ENCODE measurements around the gene PIGP.
"Not testable (repeated sequence)": the region's sequence is repeated elsewhere in the genome, so short reads cannot be mapped to it uniquely, and the experiment has no call there.

Gene PIGP

DNA sequence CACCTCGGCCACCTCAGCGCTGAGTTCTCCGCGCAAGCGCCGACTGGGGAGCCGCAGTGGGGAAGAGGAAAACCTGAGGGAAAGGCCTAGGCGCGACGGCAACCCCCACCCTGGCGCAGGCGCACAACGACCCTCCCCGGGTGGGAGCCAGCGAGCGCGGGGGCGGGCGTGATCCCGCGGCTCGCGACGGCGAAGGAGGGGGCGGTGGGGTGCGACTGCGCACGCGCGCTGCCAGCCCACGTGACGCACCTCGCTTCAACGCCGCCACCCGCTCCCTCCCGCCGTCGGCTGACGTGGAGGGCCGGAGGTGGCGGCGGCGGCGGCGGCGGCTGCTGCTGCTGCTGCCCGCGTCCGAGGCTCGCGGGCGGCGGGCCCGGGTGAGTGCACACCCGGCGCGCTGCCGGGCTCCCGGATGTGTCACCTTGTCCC lies at the start of gene PIGP, which contains the start of gene TTC3:
Gene PIGP, minus strand, starts transcription at position 84 of the 429 bp plus-strand sequence. CDS start 556 bp downstream, outside the sequence.
Gene TTC3, plus strand, starts transcription at position 267 of the 429 bp plus-strand sequence. CDS start 14,004 bp downstream, outside the sequence.
- DNase-seq (ENCODE audit: low spot score) (peak; percentile 89), FAIRE-seq (no peak)

DNA sequence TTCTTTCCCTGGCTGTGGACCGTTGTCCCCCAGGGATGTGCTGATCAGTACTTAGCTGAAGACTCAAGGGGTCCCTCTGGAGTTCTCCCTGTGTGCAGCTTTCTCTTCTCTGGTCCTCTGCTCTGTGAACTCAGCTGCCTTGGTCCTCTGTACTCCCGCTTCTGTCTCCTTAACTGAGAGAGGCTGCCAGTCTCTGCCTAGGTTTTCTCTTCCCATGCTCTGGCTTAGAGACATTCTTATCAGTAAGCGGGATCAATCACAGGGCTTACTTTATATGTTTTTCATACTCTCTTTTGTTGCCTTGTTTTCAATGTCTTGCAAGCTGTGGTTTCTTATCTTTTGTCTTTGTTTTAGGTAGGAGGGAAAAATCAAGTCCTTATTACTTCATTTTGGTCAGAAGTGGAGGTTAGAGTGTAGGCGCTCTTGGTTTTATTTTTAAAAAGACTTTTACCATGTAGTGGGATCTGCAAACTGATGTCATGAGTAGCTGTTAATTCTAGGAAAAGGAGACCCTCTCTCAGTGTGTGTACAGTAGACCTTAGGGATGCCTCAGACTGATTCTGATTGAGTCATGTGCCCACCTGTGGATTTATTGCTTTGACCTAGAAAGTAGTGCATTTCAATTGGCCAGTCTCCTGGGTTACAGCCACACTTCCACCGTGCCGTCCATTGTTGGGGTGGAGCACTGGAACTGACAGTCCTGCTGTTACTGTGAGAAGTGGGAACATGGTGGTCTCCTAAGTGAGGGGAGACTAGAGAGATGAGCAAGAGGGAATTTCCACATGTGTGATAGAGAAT lies 46.7 kb upstream of the PIGP start:
- FAIRE-seq, result no peak
- no peak for DNase-seq (ENCODE audit: low spot score)

- DNase-seq (ENCODE audit: low spot score) (no peak), FAIRE-seq (no peak)
These were observed 45.4 kb upstream of the PIGP start for GRCh38 chr21:37118187-37118826.

DNA sequence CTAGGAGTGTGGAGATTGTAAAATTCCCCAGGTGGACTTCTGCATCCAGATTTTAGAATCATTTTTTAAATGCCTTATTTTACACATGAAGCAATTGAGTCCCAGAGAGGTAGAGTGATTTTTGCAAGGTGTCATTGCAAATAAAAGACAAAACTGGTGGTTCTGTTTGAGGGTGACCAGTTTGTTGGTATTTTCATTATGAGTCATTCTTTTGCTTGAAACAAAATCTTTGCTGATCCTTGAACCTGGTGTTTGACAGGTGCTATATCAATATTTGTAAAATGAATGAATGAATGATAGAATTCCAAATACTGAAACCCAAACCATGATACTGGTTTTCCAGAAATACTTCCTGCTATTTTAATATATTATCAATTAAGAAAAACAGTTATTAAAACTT lies 44.3 kb upstream of the PIGP start:
- FAIRE-seq (no peak), DNase-seq (ENCODE audit: low spot score) (no peak)

GRCh38 chr21:37116459-37116858 lies 43.6 kb upstream of the PIGP start:
- FAIRE-seq; DNase-seq (ENCODE audit: low spot score): not testable (repeated sequence)

DNA sequence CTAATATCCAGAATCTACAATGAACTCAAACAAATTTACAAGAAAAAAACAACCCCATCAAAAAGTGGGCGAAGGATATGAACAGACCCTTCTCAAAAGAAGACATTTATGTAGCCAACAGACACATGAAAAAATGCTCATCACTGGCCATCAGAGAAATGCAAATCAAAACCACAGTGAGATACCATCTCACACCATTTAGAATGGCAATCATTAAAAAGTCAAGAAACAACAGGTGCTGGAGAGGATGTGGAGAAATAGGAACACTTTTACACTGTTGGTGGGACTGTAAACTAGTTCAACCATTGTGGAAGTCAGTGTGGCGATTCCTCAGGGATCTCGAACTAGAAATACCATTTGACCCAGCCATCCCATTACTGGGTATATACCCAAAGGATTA lies 41.4 kb upstream of the PIGP start:
- not testable (repeated sequence) for DNase-seq (ENCODE audit: low spot score); FAIRE-seq

GRCh38 chr21:37111029-37111428 lies 38.2 kb upstream of the PIGP start:
- not testable (repeated sequence) for FAIRE-seq; DNase-seq (ENCODE audit: low spot score)

GRCh38 chr21:37106998-37107397 lies 34.1 kb upstream of the PIGP start:
- FAIRE-seq, result no peak

GRCh38 chr21:37102746-37103145 lies 29.9 kb upstream of the PIGP start:
- not testable (repeated sequence) for DNase-seq (ENCODE audit: low spot score); FAIRE-seq

More at GRCh38 chr21:37106998-37107397, 34.1 kb upstream of the PIGP start:
- DNase-seq (ENCODE audit: low spot score), result no peak

DNA sequence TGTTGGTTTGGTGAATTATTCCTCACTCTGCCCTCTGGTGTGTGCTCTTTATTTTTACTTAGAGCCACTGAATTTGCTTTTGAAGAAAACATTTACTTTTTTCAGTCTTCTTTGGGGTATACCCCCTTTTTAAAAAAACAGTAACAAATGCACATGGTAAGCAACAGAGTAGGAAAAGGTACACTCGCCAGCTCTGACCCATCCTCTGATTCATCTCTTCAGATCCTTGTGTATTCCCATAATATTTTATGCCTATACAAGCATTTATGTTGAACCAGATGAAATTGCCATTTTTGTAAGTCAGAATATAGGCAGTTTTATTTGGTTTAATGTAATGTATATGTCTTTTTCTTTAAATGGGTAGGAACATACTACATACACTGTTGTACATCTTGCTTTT lies 28.5 kb upstream of the PIGP start:
- FAIRE-seq (no peak), DNase-seq (ENCODE audit: low spot score) (no peak)

DNA sequence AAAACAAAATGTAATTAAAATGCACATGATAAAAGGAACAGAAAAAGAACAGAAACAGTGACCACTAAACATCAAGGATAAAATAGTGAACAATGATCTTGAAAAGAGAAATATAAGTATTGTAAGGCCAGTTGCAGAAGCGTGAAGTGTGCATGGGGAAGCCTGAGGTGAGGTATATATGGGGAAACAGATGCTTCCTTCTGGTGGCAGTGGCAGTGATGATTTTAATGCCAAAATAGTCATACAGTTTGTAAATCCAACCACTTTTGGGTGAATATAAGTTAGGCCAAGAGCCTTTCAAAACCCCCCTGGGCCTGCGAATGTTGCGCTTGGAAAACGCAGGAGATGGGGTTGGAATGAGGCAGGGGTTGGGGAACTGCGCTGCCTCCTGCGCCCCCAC lies 27.4 kb upstream of the PIGP start:
- DNase-seq (ENCODE audit: low spot score), result no peak
- no peak for FAIRE-seq

GRCh38 chr21:37098751-37099150 lies 25.9 kb upstream of the PIGP start:
- no peak for DNase-seq (ENCODE audit: low spot score)
- no peak for FAIRE-seq

- FAIRE-seq (no peak), DNase-seq (ENCODE audit: low spot score) (no peak)
These were observed 22.9 kb upstream of the PIGP start for GRCh38 chr21:37095821-37096220.

- FAIRE-seq (no peak), DNase-seq (ENCODE audit: low spot score) (no peak)
These were observed 21.1 kb upstream of the PIGP start for GRCh38 chr21:37093977-37094376.

DNA sequence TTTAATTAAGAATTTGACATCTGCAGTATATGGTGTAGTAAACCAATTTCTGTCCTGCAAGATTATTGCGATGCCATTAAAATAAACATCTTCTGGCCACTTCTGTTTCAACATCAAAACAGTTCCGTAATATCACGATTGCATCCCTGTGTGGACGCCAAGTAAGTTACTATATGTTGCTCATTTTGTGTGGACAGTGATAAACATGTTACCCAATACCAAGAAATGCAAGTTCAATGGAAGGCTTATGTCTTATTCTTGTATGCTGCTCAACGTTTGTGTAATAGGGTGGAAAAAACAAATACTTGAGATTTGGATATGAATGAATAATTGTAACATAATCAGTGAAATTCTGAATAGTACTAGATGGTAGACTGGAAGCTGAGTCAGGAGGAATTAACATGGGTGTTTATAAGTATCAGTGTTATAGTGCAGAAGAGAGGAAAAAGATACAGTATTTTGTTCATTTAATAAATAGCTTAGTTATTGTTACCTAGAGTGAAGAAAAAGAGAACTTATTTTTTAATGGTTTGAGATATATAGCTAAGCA lies 15.4 kb upstream of the PIGP start:
- no peak for FAIRE-seq
- no peak for DNase-seq (ENCODE audit: low spot score)

DNA sequence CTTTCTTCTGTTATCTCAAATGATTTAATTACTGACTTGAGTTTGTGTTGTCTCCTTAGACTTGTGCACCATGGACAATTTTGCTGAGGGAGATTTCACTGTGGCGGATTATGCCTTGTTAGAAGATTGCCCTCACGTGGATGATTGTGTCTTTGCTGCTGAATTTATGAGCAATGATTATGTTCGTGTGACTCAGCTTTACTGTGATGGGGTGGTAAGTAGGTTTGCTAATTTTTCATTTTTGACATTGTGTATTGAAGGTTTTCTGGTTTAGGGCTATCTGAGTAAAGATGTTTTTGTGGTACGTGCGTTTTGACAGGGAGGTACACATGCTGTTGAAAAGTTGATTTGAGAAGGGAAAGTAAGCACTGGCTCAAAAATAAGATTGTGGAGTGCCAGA lies 14.3 kb upstream of the PIGP start:
- no peak for FAIRE-seq

GRCh38 chr21:37085726-37086125 lies 12.9 kb upstream of the PIGP start:
- DNase-seq (ENCODE audit: low spot score) (no peak), FAIRE-seq (no peak)

More for the DNA sequence above, 14.3 kb upstream of the PIGP start:
- no peak for DNase-seq (ENCODE audit: low spot score)

- FAIRE-seq (no peak), DNase-seq (ENCODE audit: low spot score) (no peak)
These were observed 10.1 kb upstream of the PIGP start for GRCh38 chr21:37082856-37083528.

GRCh38 chr21:37082375-37082774 lies 9.5 kb upstream of the PIGP start:
- FAIRE-seq (no peak), DNase-seq (ENCODE audit: low spot score) (no peak)

GRCh38 chr21:37079211-37079824 lies 6.4 kb upstream of the PIGP start:
- no peak for DNase-seq (ENCODE audit: low spot score)
- FAIRE-seq, result no peak

DNA sequence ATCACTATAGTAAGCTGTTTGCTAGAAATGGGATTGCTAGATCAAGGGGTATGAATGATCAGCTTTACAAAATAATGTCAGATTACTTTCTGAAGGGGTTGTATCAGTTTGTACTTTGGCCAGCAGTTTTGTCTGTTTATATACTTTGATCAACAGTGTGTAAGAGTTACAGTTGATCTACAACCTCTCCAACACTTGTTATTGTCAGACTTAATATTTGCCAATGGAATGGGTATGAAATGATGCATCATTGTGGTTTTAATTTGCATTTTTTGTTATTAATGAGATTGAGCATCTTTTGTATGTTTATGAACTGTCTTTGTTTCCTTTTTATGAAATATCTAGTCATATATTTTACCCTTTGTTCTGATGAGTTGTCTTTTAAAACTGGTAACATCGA lies 4.5 kb upstream of the PIGP start:
- DNase-seq (ENCODE audit: low spot score), result no peak
- no peak for FAIRE-seq
